K562 (cell line): Measurements from ENCODE around the gene INSYN2B. TPM values are rescaled to one million over a fixed set of nuclear protein-coding genes. Genes with fewer than 3 reads are reported as not detected.

Experiments used
- ATAC-seq: fragments of 200-7000 bp; cut with Tn5 transposase; 3 replicates; pipeline ENCODE4 v1.9.1; 2020; ENCODE audit warnings: moderate library complexity
- BruUV-seq: library from RNA; stranded (reverse); fragments of 400-500 nt; replicated peaks from 2 replicates; lab custom pipeline; 2021; lab: Mats Ljungman, UMichigan
- CTCF ChIA-PET: fragments of 300-600 bp; formaldehyde crosslinking; extraction: SDS; loops from one replicate; lab custom pipeline; 2021; ENCODE audit warnings: low intra/inter-chr PET ratio; lab: Yijun Ruan, JAX
- POLR2A ChIA-PET: fragments of 300-600, 350-650 bp; sonication (Branson Sonifier 250); formaldehyde crosslinking; extraction: SDS; loops from one replicate; lab custom pipeline; 2021; ENCODE audit warnings: antibody characterized with exemption, inconsistent platforms; lab: Yijun Ruan, JAX
- DNase-seq, 4 experiments: peaks; one replicate each; pipeline versions ENCODE4 v3.0.0 to v3.0.0-alpha.2; 2011 to 2018; ENCODE audit warnings: low spot score in 3 of 4, mixed read lengths in 3 of 4; ENCODE audit errors: extremely low read depth in 1 of 4
- FAIRE-seq: peaks from 2 replicates; lab custom pipeline; 2011; peaks lifted over from hg19 to GRCh38; lab: Jason Lieb, UNC
- H2AFZ ChIP-seq: 2 replicates; pipeline ENCODE4 v1.6.0; 2011; ENCODE audit warnings: low read depth, low read length, control low read depth, inconsistent platforms
- H3K27ac ChIP-seq: fragments of 200-600 bp; 3 replicates; pipeline ENCODE4 v1.8.0; 2011; ENCODE audit warnings: low read depth, mild to moderate bottlenecking, control low read depth, inconsistent platforms, low read length, moderate library complexity, mixed read lengths; ENCODE audit errors: extremely low read depth
- H3K27me3 ChIP-seq, 2 experiments: fragments of 300-600 bp in 1 of 2; 2 replicates in 1 of 2; 3 replicates in 1 of 2; pipeline versions ENCODE4 v1.6.0 to v1.8.0; 2011; ENCODE audit warnings: inconsistent platforms in 2 of 2, low read length in 2 of 2, mild to moderate bottlenecking in 1 of 2, mixed read lengths in 1 of 2, moderate library complexity in 1 of 2; ENCODE audit not compliant: control insufficient read depth in 2 of 2, insufficient read depth in 2 of 2
- H3K36me3 ChIP-seq: fragments of 300-600 bp; 3 replicates; pipeline ENCODE4 v1.8.0; 2011; ENCODE audit warnings: mild to moderate bottlenecking, low read length, inconsistent platforms; ENCODE audit not compliant: control insufficient read depth, insufficient read depth
- H3K4me1 ChIP-seq, 2 experiments: fragments of 200-600 bp in 1 of 2; replicated peaks in 1 of 2; 2 replicates in 1 of 2; 3 replicates in 1 of 2; pipeline versions ENCODE4 v1.5.1 to v1.8.0; 2011; ENCODE audit warnings: inconsistent platforms in 2 of 2, low read length in 2 of 2, mild to moderate bottlenecking in 1 of 2, mixed read lengths in 1 of 2, moderate library complexity in 1 of 2; ENCODE audit not compliant: control insufficient read depth in 2 of 2, insufficient read depth in 2 of 2
- H3K4me2 ChIP-seq: 2 replicates; pipeline ENCODE4 v1.6.1; 2011; ENCODE audit warnings: low read length, control low read depth, inconsistent platforms, mixed read lengths; ENCODE audit not compliant: insufficient read depth
- H3K4me3 ChIP-seq: fragments of 200-600 bp; sonication (generic), shearing (Covaris generic); 2 replicates; pipeline ENCODE4 v1.5.1; 2016; ENCODE audit warnings: control low read depth, inconsistent platforms
- H3K79me2 ChIP-seq: fragments of 200-600 bp; 3 replicates; pipeline ENCODE4 v1.8.0; 2011; ENCODE audit warnings: low read length, inconsistent platforms; ENCODE audit not compliant: control insufficient read depth, insufficient read depth
- H3K9ac ChIP-seq, 2 experiments: 2 replicates each; pipeline versions ENCODE4 v1.6.0 to v1.6.1; 2011; ENCODE audit warnings: low read depth in 2 of 2, low read length in 2 of 2, control low read depth in 1 of 2, inconsistent platforms in 1 of 2, mild to moderate bottlenecking in 1 of 2, mixed read lengths in 1 of 2; ENCODE audit not compliant: insufficient read depth in 1 of 2
- H3K9me1 ChIP-seq: one replicate; pipeline ENCODE4 v1.6.0; 2011; ENCODE audit warnings: inconsistent platforms, mild to moderate bottlenecking, low read length, moderate library complexity; ENCODE audit not compliant: control insufficient read depth, insufficient read depth
- H3K9me3 ChIP-seq: replicated peaks from 2 replicates; pipeline ENCODE4 v1.5.1; 2011; ENCODE audit warnings: low read depth, low read length, inconsistent platforms; ENCODE audit not compliant: control insufficient read depth, insufficient read depth
- H4K20me1 ChIP-seq: replicated peaks from 2 replicates; pipeline ENCODE4 v1.6.1; 2011; ENCODE audit warnings: low read length, inconsistent platforms, mixed read lengths; ENCODE audit not compliant: control insufficient read depth, insufficient read depth
- CHD4 ChIP-seq: fragments of 200-600 bp; sonication (generic); IDR thresholded peaks from 3 replicates; pipeline ENCODE4 v1.6.1; 2012; ENCODE audit warnings: low read depth, mild to moderate bottlenecking, mixed read lengths, low read length, inconsistent platforms; ENCODE audit not compliant: insufficient read depth, insufficient replicate concordance, poor library complexity, severe bottlenecking
- CXXC5 ChIP-seq: fragments of 250-450 bp; sonication (Bioruptor Pico); IDR thresholded peaks from 2 replicates; pipeline ENCODE4 v1.8.0; 2022; ENCODE audit warnings: inconsistent platforms, mild to moderate bottlenecking, moderate library complexity
- EHMT2 ChIP-seq: fragments of 450-650 bp; IDR thresholded peaks from 2 replicates; pipeline ENCODE4 v1.6.1; 2018; ENCODE audit warnings: antibody characterized with exemption
- ETV5 ChIP-seq: sonication (generic); formaldehyde crosslinking; IDR thresholded peaks from 2 replicates; pipeline ENCODE4 v1.4.0; 2020; ENCODE audit warnings: low read depth, mild to moderate bottlenecking, missing genetic modification reagents
- KLF13 ChIP-seq: fragments of 450-650 bp; IDR thresholded peaks from 2 replicates; pipeline ENCODE4 v1.6.1; 2016; ENCODE audit warnings: missing genetic modification characterization, low read depth, mild to moderate bottlenecking, missing compliant biosample characterization, moderate library complexity, borderline replicate concordance
- NFE2 ChIP-seq: IDR thresholded peaks from 2 replicates; pipeline ENCODE4 v1.6.1; 2014; ENCODE audit warnings: antibody characterized with exemption, low read depth
- SAFB2 ChIP-seq: fragments of 200-400 bp; formaldehyde crosslinking; IDR thresholded peaks from 2 replicates; pipeline ENCODE4 v1.6.1; 2018; ENCODE audit warnings: borderline replicate concordance, low read length, low read depth, moderate library complexity; ENCODE audit not compliant: severe bottlenecking
- SRSF3 ChIP-seq: fragments of 200-400 bp; formaldehyde crosslinking; IDR thresholded peaks from 2 replicates; pipeline ENCODE4 v1.6.1; 2016; ENCODE audit warnings: mild to moderate bottlenecking, low read length, moderate library complexity; ENCODE audit not compliant: insufficient read depth
- TBP ChIP-seq: optimal IDR thresholded peaks from 2 replicates; pipeline ENCODE3; 2011; ENCODE audit warnings: low read depth, low read length, improper control_type of control experiment
- ZNF551 ChIP-seq: fragments of 250-450 bp; sonication (Bioruptor Pico); IDR thresholded peaks from 2 replicates; pipeline ENCODE4 v1.5.0; 2021; ENCODE audit warnings: mild to moderate bottlenecking, moderate library complexity
- ZNF699 ChIP-seq: fragments of 250-450 bp; sonication (Bioruptor Pico); IDR thresholded peaks from 2 replicates; pipeline ENCODE4 v1.8.0; 2021; ENCODE audit warnings: mild to moderate bottlenecking, moderate library complexity; ENCODE audit not compliant: insufficient replicate concordance
- WGBS: fragments of 100-300 bp; shearing (Covaris generic); methylation state at CpG from one replicate; pipeline ENCODE4 v1.1.6; 2016; ENCODE audit warnings: low coverage, mixed read lengths; ENCODE audit not compliant: insufficient coverage; ENCODE audit errors: missing lambda C conversion rate; 5-methylcytosine and 5-hydroxymethylcytosine counted together
- in situ Hi-C: fragments of 300-500 bp; cut with MboI; formaldehyde crosslinking; loops from 4 replicates; pipeline ENCODE4 v1.15.0; 2018; ENCODE audit warnings: inconsistent platforms, mixed read lengths
- intact Hi-C: fragments of 100-400 bp; cut with micrococcal nuclease; formaldehyde crosslinking; loops from 2 replicates; pipeline ENCODE4 v1.14.2; 2022
- polyA plus RNA-seq, 8 experiments: library from polyadenylated mRNA; depleted of rRNA in 4 of 8; stranded (reverse) in 5 of 8; unstranded in 3 of 8; fragments of >200 nt; fragmentation: Nextera tagmentation in 2 of 8; fragmentation: Illumina TruSeq in 1 of 8; extraction: Ambion mirVana in 2 of 8; extraction: Trizol in 1 of 8; gene quantifications; 2 replicates each; pipeline versions ENCODE4 v1.2.1 to v1.2.3, GENCODE V29; 2011 to 2014; ENCODE audit warnings: inconsistent platforms in 1 of 8, missing spikeins in 1 of 8
- total RNA-seq, 7 experiments: library from RNA; depleted of rRNA in 6 of 7; stranded (reverse); fragments of >200 nt in 6 of 7; fragmentation: Illumina TruSeq in 2 of 7; extraction: Trizol in 2 of 7; gene quantifications; 2 replicates each; pipeline versions ENCODE4 v1.2.1 to v1.2.3, GENCODE V29; 2011 to 2021; ENCODE audit warnings: low replicate concordance in 1 of 7
- TF ChIP-seq, protein P1 (sequence below), 2 experiments: IDR thresholded peaks in 1 of 2; conservative IDR thresholded peaks in 1 of 2; 2 replicates each; pipeline ENCODE4 v1.6.1; 2016; ENCODE audit warnings: low read depth in 2 of 2, mild to moderate bottlenecking in 1 of 2, missing compliant biosample characterization in 1 of 2, missing genetic modification characterization in 1 of 2, moderate library complexity in 1 of 2

INSYN2B gene
- total and polyA plus RNA-seq, 9 of the 15 experiments (the other 6 are each of a cell fraction or from before 2014, with no cell fraction given) = not detected

DNA sequence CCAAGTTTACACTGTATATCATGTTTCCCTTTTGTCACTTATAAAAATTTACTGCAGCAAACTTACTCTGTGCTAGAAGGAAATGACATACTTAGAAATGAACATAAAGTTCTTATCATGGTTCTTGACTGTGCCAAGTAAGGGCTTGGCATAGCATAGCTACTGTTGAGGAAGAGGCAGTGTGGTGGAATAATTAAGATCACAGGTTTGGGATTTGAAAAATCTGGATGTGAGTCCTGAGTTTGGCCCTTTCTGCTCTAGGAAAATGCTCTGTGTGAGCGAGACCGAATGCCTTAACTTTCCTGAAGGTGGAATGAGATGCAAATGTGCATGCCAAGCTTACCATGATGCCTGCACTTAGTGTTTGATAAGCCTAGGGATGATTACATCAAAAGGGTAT lies 99.5 kb downstream of the INSYN2B start:
- DNase-seq (no peak), FAIRE-seq (no peak), ATAC-seq (no peak)
- Histone ChIP-seq H2AFZ (no peak overlapping the region), H3K27me3 (no peaks in the 10 kb centered on the region), H4K20me1 (peaks cover 7% of the 10 kb centered on the region; the same call in 1 of the 2 replicates), H3K79me2 (no peaks in the 10 kb centered on the region), H3K9ac (no peak overlapping the region), H3K9me3 (no peaks in the 10 kb centered on the region), H3K36me3 (no peaks in the 10 kb centered on the region), H3K4me2 (no peak overlapping the region), H3K27ac (no peak overlapping the region), H3K9me1 (no peaks in the 10 kb centered on the region), H3K4me1 (no peaks in the 10 kb centered on the region; a peak in 1 of 5 replicates), H3K4me3 (no peak overlapping the region)
- POLR2A ChIA-PET = interaction anchor here (1.5 kb wide), 1 partner anchor 12 kb away, joined by 3 read pairs; no protein-coding TSS in a partner anchor
- in situ Hi-C loops = no loop called here
- TF ChIP-seq NFE2 = no peak
- TF ChIP-seq CXXC5 (CRISPR knock-in tag) = no peak
- no peak for TF ChIP-seq SRSF3
- TF ChIP-seq KLF13 (tag) = no peak
- no peak for TF ChIP-seq TBP
- intact Hi-C loops = no loop called here
- WGBS = 13% methylated on average over 2 of the region's 2 CpGs
- CTCF ChIA-PET = no interaction called here
- BruUV-seq = no TSS peak

DNA sequence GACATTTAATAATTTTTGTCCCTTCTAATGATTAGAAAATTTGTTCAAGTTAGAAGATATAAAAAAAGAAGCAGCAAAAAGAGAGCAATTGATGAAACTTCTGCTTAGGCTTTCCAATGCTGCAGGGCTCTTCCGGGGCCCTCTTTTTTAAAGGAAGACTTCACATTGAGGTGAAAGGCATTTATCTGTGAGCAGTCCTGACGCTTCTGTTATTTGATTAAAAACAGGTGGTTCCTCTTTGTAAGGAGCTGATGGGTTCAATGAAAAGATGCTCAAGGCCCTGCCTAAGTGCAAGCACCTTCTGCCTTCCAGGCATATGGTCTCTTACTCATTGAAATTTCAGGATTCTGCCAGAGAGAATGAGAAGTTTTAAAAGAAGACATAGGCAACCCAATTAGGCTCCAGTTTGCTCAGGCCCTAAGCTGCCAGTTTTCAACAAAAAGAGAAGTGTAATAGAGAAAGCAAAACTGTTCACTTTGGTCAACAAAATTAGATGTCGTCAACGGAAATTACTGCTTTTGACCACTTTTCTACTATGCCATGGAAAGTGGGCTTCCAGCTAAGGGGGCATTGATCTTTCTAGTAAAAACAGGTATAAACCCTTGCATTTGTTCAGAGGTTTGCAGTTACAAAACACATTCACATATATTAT lies 100.2 kb downstream of the INSYN2B start:
- DNase-seq = no peak
- WGBS = 17% methylated on average over 4 of the region's 4 CpGs
- CTCF ChIA-PET = no interaction called here
- BruUV-seq = no TSS peak
- Histone ChIP-seq H3K4me1 (no peaks in the 10 kb centered on the region; a peak in 1 of 5 replicates), H3K4me3 (no peak overlapping the region), H2AFZ (no peak overlapping the region), H3K4me2 (no peak overlapping the region), H3K79me2 (no peaks in the 10 kb centered on the region), H3K9me3 (no peaks in the 10 kb centered on the region), H3K9ac (no peak overlapping the region), H4K20me1 (peaks cover 7% of the 10 kb centered on the region; the same call in 1 of the 2 replicates), H3K27ac (no peak overlapping the region), H3K36me3 (no peaks in the 10 kb centered on the region), H3K27me3 (no peaks in the 10 kb centered on the region), H3K9me1 (no peaks in the 10 kb centered on the region)
- no peak for ATAC-seq
- intact Hi-C loops = no loop called here
- POLR2A ChIA-PET = interaction anchor here (1.0 kb wide), 1 partner anchor 38 kb away, joined by 3 read pairs; no protein-coding TSS in a partner anchor
- in situ Hi-C loops = no loop called here
- FAIRE-seq = no peak
- no peak for TF ChIP-seq EHMT2
- TF ChIP-seq CHD4 = no peak
- TF ChIP-seq, protein P1, sequence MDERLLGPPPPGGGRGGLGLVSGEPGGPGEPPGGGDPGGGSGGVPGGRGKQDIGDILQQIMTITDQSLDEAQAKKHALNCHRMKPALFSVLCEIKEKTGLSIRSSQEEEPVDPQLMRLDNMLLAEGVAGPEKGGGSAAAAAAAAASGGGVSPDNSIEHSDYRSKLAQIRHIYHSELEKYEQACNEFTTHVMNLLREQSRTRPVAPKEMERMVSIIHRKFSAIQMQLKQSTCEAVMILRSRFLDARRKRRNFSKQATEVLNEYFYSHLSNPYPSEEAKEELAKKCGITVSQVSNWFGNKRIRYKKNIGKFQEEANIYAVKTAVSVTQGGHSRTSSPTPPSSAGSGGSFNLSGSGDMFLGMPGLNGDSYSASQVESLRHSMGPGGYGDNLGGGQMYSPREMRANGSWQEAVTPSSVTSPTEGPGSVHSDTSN (CRISPR knock-in tag; IDR thresholded peaks at IDR 0.05; ENCODE audit: low read depth) = no peak
- TF ChIP-seq, protein P1 (tag; conservative IDR thresholded peaks at IDR 0.05; ENCODE audit: low read depth) = no peak
- no peak for TF ChIP-seq SAFB2
- no peak for TF ChIP-seq ETV5 (CRISPR knock-in tag)
- TF ChIP-seq ZNF699 (CRISPR knock-in tag) = no peak
- no peak for TF ChIP-seq ZNF551 (CRISPR knock-in tag)
